ENCODE data around the gene ARHGAP6.

DNA sequence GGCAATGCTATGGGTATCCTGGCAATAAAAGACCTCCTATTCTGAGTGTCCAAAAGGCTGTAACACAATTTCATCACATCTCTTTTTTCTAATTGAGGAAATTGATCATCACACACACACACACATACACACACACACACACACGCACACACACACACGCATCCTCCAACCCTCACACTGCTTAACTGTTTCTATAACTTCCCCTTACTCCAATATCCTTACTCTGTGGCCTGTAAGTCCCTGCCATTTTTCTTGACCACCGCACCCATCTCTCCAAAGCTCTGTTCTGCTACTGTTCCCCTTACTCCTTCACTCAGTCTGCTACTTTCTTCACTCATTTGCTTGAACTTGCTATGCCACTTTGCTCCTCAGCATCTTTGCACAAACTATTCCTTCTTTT lies 256.9 kb downstream of the ARHGAP6 start:
- TF ChIP-seq ZNF274 (IDR thresholded peaks at IDR 0.05; ENCODE audit: low read depth, low read length) (no peak), YY1 (IDR thresholded peaks at IDR 0.05; ENCODE audit: insufficient read depth, insufficient read length) (no peak), SUZ12 (IDR thresholded peaks at IDR 0.05; ENCODE audit: extremely low read depth, insufficient read depth, insufficient read length) (no peak)
